HG02973 (cell line): ENCODE measurements around the gene CHCHD5.
"Not testable (repeated sequence)": the region's sequence is repeated elsewhere in the genome, so short reads cannot be mapped to it uniquely, and the experiment has no call there.

Source experiments
- ATAC-seq: cut with Tn5 transposase; IDR thresholded peaks from one replicate; pipeline ENCODE4 v1.9.1; 2021; ENCODE audit warnings: moderate library complexity; ENCODE audit not compliant: unreplicated experiment

CHCHD5 gene, protein sequence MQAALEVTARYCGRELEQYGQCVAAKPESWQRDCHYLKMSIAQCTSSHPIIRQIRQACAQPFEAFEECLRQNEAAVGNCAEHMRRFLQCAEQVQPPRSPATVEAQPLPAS

DNA sequence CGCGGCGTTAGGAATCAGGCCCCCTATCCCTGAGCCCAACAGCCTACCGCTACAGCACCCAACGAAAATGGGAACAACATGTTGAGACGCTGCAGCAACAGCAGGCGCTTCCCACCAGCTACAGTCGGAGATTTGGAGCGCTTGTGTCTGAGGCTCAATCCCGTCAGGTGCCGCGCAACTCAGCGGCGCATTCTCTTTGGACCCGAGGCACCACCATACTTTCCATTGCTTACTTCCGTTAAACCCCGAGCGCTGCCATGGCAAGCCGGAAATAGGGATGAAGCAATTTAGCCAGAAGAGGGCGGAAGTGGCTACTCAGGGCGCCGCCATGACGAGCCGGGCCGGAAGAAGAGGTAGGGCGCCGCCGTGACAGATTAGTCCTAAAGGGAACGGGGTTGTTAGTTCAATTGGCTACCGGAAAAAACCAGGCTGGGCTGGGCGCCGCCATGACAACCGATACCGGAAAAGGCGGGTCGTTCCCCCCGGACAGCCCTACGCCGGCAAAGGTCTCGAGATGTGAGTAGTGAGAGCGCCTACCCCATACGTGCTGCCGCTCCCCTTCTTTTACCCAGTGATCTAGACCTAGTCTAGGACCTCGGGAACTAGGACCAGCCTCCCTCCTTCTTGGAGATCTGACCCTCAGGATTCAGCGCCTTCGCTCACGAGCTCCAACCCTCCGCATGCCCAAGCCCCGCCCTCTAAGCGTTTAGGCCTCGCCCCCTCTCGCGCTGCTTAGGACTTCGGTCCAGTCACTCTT lies at the start of gene CHCHD5:
CHCHD5 (plus strand) TSS at position 476 of the 757 bp plus-strand sequence; CDS start at position 515, 39 bp downstream.
- ATAC-seq: peak; percentile 82

GRCh38 chr2:112534826-112535225 lies 49.6 kb upstream of the CHCHD5 start:
- no peak for ATAC-seq

- ATAC-seq: not testable (repeated sequence)
These were observed 47.7 kb upstream of the CHCHD5 start for GRCh38 chr2:112536665-112537064.

GRCh38 chr2:112539306-112539705 lies 45.1 kb upstream of the CHCHD5 start:
- no peak for ATAC-seq

- ATAC-seq: no peak
These were observed 43.5 kb upstream of the CHCHD5 start for GRCh38 chr2:112540906-112541305.

GRCh38 chr2:112541315-112542122 lies 42.9 kb upstream of the CHCHD5 start:
- ATAC-seq: peak; percentile 50

GRCh38 chr2:112542123-112542983 lies 42.1 kb upstream of the CHCHD5 start, which contains the start of gene POLR1B:
TSS of gene POLR1B (plus strand) at chr2:112542465. CDS start at chr2:112542495, 30 bp downstream.
- peak; percentile 78 for ATAC-seq

DNA sequence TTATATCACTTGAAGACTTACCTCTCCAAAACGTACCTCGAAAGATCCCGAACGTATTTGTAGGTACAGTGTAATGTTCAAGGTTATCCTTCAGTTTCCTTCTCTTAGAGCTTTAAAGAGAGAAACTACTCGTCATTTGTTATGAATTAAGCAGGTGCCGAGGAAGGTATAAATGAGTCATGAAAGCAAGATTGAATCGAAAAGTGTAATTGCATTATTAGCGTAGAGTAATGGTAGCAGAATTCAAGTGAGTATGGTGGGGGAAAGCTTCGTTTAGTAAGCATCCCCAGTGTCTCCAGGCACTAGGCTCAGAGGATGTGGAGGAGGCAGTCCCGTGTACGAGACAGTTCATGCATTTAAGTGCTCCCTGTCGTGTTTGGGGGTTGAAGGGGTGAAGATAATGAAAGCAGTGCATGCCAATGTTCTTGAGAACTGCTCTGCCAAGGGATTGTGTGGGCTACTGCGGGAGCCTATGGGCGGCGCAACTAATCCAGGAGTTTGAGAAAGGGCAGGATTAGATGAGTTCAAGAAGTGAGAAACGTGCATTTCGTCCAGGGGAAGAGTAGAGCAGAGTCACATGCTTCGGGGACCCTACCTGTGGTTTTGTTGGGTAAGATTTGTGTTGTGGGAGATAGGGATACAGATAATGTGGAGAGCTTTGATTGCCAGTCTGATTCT lies 41.3 kb upstream of the CHCHD5 start:
- peak; percentile 3 for ATAC-seq

GRCh38 chr2:112547333-112547732 lies 37.1 kb upstream of the CHCHD5 start:
- ATAC-seq: no peak

- no peak for ATAC-seq
These were observed 35.4 kb upstream of the CHCHD5 start for GRCh38 chr2:112548980-112549379.

DNA sequence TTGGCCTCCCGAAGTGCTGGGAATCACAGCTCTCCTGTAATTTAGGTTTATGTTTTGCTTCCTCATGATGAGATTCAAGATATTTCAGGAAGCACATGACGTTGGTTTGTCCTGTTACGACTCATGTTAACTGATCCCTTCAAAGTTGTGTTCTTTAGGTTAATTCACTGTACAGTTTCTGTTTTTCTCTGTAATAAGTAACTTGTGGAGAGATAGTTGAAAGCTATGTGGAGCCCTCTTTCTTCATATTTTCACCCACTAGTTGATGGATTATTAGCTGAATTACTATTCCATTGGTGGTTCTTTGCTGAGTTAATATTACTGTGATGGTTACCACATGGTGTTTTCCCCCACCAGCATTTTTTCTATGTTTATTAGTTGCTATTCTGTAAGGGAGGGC lies 18.3 kb upstream of the CHCHD5 start:
- ATAC-seq: peak; percentile 57

GRCh38 chr2:112566508-112566907 lies 17.9 kb upstream of the CHCHD5 start:
- peak; percentile 19 for ATAC-seq

DNA sequence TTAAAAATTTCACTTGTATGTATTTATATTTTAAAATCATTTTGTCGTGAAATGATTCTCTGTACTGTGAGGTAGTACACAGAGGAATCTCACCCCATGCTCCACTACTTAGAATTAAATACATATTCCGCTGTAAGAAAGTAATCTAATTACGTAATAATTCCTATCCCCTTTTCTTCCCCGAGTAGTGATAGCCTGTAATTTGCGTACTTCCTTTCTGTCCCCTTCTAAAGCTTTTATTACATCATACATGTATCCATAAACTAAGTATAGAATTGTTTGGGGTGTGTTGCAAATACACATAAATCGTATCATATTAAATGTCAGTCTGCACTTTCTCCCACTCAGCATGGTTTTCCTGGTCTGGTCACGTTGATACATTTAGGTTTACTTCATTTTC lies 12.4 kb upstream of the CHCHD5 start:
- ATAC-seq: no peak

DNA sequence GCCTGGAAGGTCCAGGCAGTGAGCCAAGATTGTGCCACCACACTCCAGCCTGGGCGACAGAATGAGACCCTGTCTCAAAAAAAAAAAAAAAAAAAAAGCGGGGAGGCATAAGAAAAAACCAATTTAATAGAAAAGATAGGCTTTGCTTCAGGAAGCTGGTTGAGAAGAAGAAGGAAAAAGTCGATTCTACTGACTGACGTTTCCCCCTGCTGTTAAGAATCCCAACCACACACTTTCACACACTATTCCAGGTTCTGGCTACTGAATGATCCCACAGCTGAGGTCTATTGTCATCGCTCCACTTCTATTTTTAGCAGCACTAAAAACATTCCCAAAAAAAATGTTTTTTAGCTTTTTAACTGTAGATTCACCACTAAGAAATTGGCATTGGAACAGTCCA lies 6.7 kb upstream of the CHCHD5 start:
- no peak for ATAC-seq

- no peak for ATAC-seq
These were observed 5.2 kb upstream of the CHCHD5 start for GRCh38 chr2:112579241-112579640.

DNA sequence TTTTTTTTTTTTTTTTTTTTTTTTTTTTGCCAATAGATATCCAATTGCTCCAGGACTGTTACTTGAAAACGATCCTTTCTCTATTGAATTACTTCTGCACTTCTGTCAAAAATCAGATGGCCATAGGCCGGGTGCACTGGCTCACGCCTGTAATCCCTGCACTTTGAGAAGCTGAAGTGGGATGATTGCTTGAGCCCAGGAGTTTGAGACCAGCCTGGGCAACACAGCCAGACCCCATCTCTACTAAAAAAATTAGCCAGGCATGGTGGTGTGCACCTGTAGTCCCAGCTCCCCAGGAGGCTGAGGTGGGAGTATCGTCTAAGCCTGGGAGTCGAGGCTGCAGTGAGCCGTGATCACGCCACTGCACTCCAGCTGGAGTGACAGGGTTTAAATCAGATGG lies 4.3 kb upstream of the CHCHD5 start:
- no peak for ATAC-seq

DNA sequence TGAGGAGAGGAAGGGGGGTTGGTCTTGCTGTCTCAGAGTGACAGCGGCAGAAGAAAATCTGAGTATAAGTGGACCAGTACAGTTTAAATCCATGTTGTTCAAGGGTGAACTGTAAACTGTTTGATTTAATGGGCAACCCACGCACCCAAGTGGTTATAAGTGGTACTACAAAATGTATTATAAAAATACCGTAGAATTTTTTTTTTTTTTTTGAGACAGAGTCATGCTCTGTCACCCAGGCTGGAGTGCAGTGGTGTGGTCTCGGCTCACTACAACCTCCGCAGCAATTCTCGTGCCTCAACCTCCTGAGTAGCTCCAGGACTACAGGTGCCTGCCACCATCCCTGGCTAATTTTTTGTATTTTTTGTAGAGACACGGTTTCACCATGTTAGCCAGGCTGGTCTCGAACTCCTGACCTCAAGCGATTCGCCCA lies 2.1 kb upstream of the CHCHD5 start:
- ATAC-seq: no peak

DNA sequence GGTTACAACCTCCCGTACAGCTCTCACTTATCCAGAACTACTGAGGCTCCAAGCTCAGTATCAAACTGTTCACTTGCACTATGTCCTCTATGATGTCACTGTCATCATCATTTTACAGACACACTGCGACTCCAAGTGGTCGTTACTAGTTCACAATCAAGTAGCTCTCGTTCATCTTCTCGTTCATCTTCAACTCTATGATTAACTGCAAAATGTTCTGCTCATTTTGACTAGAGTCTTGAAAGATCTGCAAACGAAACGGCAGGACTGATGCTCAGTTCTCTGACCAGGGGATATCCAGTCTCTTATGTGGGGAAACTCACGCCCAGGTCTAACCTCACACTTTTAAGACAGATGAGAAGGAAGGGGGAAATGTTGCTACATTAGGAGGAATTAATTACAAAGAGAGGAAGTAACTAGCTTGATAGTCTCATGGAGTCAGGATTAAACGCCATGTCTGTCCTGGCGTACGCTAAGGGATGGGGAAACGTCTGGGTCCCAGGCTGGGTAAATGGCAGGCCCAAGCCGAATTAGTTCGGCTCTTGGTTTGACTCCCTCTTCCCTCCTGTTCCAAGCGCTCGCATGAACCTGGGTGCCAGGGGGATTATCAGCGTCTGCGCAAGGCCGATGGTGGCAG lies 794 bp upstream of the CHCHD5 start:
- ATAC-seq: no peak

- ATAC-seq: no peak
These were observed 462 bp downstream of the CHCHD5 start for GRCh38 chr2:112584891-112585250.

DNA sequence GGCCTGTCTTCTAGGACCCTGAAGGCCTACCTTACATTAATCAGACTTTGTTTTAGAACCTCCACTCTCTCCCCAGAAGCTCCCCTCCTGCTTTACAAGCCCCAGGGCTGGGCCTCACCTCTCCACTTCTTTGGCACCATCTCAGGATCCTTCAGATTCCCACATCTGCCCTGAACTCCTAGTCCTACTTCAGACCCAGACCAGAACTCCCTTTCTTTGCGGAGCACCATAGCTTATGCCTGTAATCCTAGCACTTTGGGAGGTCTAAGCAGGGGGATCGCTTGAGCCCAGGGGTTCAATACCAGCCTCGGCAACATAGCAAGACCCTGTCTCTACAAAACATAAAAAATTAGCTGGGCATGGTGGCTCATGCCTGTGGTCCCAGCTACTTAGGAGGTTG lies 991 bp downstream of the CHCHD5 start:
- no peak for ATAC-seq
